HL-60 (cell line): Measurements from ENCODE around the gene BBS2.

ENCODE experiments used
- DNase-seq, 2 experiments: peaks; one replicate each; pipeline ENCODE4 v3.0.0-alpha.2; 2010 to 2020; ENCODE audit warnings: low read depth in 1 of 2, low spot score in 1 of 2
- H3K27ac ChIP-seq: fragments of 250-450 bp; sonication (Bioruptor Pico); replicated peaks from 2 replicates; pipeline ENCODE4 v1.5.1; 2020; ENCODE audit warnings: mild to moderate bottlenecking, moderate library complexity
- H3K27me3 ChIP-seq: fragments of 250-450 bp; sonication (Bioruptor Pico); 2 replicates; pipeline ENCODE4 v1.5.1; 2021; ENCODE audit warnings: mild to moderate bottlenecking, moderate library complexity; ENCODE audit not compliant: insufficient read depth, poor library complexity, severe bottlenecking
- H3K4me3 ChIP-seq: replicated peaks from 2 replicates; pipeline ENCODE4 v1.5.1; 2011; ENCODE audit warnings: mild to moderate bottlenecking, control low read depth, low read length; ENCODE audit not compliant: insufficient read depth
- GABPA ChIP-seq: IDR thresholded peaks from 2 replicates; pipeline ENCODE4 v1.6.1; 2012; ENCODE audit warnings: low read depth
- POLR2AphosphoS5 ChIP-seq: IDR thresholded peaks from 2 replicates; pipeline ENCODE4 v1.6.1; 2012; ENCODE audit warnings: low read depth
- SPI1 ChIP-seq: IDR thresholded peaks from 2 replicates; pipeline ENCODE4 v1.6.1; 2012; ENCODE audit warnings: low read depth, mild to moderate bottlenecking, borderline replicate concordance
- TF ChIP-seq, protein P1 (sequence below): IDR thresholded peaks from 2 replicates; pipeline ENCODE4 v1.6.1; 2012; ENCODE audit warnings: low read depth; ENCODE audit not compliant: insufficient replicate concordance
- TF ChIP-seq, protein P2 (sequence below): IDR thresholded peaks from one replicate; pipeline ENCODE4 v1.5.1; 2011; ENCODE audit warnings: low read length, control low read depth, inconsistent platforms; ENCODE audit not compliant: insufficient read depth

The BBS2 gene

DNA sequence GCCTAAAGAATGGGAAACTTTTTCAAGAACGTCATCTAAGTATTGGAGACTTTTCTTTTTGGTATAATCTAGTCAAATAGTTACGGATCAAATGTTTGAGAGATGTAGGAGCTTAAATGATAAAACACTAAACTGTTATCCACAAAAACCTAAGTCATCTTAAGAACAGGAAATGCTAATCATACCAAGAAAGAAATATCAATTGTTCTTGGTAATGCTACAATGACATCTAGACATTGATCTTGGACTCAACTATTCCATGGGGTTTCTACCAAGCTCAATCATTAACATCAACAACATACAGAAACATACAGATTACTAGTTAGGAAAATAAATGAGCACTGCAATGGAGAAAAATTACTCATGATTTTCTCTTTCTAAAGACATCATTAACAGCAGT is 72.5 kb downstream of the BBS2 start:
- Histone ChIP-seq H3K4me3 (no peak overlapping the region), H3K27ac (no peak overlapping the region), H3K27me3 (no peaks in the 10 kb centered on the region)
- DNase-seq, result no peak
- no peak for TF ChIP-seq POLR2AphosphoS5
- TF ChIP-seq, protein P1, sequence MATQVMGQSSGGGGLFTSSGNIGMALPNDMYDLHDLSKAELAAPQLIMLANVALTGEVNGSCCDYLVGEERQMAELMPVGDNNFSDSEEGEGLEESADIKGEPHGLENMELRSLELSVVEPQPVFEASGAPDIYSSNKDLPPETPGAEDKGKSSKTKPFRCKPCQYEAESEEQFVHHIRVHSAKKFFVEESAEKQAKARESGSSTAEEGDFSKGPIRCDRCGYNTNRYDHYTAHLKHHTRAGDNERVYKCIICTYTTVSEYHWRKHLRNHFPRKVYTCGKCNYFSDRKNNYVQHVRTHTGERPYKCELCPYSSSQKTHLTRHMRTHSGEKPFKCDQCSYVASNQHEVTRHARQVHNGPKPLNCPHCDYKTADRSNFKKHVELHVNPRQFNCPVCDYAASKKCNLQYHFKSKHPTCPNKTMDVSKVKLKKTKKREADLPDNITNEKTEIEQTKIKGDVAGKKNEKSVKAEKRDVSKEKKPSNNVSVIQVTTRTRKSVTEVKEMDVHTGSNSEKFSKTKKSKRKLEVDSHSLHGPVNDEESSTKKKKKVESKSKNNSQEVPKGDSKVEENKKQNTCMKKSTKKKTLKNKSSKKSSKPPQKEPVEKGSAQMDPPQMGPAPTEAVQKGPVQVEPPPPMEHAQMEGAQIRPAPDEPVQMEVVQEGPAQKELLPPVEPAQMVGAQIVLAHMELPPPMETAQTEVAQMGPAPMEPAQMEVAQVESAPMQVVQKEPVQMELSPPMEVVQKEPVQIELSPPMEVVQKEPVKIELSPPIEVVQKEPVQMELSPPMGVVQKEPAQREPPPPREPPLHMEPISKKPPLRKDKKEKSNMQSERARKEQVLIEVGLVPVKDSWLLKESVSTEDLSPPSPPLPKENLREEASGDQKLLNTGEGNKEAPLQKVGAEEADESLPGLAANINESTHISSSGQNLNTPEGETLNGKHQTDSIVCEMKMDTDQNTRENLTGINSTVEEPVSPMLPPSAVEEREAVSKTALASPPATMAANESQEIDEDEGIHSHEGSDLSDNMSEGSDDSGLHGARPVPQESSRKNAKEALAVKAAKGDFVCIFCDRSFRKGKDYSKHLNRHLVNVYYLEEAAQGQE, result no peak
- TF ChIP-seq, protein P2, sequence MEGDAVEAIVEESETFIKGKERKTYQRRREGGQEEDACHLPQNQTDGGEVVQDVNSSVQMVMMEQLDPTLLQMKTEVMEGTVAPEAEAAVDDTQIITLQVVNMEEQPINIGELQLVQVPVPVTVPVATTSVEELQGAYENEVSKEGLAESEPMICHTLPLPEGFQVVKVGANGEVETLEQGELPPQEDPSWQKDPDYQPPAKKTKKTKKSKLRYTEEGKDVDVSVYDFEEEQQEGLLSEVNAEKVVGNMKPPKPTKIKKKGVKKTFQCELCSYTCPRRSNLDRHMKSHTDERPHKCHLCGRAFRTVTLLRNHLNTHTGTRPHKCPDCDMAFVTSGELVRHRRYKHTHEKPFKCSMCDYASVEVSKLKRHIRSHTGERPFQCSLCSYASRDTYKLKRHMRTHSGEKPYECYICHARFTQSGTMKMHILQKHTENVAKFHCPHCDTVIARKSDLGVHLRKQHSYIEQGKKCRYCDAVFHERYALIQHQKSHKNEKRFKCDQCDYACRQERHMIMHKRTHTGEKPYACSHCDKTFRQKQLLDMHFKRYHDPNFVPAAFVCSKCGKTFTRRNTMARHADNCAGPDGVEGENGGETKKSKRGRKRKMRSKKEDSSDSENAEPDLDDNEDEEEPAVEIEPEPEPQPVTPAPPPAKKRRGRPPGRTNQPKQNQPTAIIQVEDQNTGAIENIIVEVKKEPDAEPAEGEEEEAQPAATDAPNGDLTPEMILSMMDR, result no peak
- no peak for TF ChIP-seq GABPA
- TF ChIP-seq SPI1, result no peak

DNA sequence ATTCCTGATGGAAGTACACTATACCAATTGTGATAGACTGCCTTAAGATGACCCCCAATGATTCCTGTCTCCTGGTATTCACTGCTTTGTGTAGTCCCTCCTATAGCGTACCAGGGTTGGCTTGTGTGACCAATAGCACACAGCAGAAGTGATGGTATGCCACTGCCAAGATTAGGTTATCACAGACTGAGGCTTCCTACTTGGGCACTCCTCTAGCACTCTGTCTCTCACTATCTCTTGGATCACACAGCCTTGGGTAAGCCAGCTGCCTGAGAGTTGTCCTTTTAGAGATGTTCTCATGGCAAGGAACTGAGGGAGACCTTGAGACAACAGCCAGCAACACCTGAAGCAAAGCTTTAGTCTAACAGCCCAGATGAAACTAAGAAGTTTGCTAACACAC is 81.8 kb downstream of the BBS2 start:
- H3K4me3 ChIP-seq, result no peak overlapping the region
- TF ChIP-seq, protein P2, result no peak
- no peak for TF ChIP-seq GABPA
- TF ChIP-seq SPI1, result no peak
- TF ChIP-seq, protein P1, result no peak
- no peak for TF ChIP-seq POLR2AphosphoS5
- H3K27ac ChIP-seq, result no peak overlapping the region
- H3K27me3 ChIP-seq, result no peaks in the 10 kb centered on the region
- DNase-seq, result no peak

DNA sequence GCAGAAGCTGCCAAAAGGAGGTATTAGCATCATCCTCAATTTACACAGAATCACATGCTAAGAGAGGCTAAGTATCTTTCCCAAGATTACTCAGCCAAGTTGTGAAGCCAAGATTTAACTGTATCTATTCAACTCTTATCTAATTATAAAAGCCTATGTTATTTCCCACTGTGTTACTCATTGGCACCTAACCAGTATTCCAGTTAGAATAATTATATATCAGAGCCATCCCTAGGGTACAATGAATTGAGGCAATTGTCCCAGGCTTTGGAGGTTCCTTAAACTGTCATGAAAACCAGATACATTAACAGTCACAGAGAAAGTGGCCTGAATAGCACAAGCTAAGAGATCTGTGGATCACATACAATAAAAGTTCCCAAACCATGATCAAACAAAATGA is 83.6 kb downstream of the BBS2 start:
- DNase-seq, result no peak
- no peak overlapping the region for H3K4me3 ChIP-seq
- H3K27ac ChIP-seq, result no peak overlapping the region
- TF ChIP-seq, protein P1, result no peak
- TF ChIP-seq POLR2AphosphoS5 (no peak), SPI1 (no peak), GABPA (no peak)
- TF ChIP-seq, protein P2, result no peak
- H3K27me3 ChIP-seq, result no peaks in the 10 kb centered on the region
